Measurements from ENCODE around the gene TEPSIN.

The TEPSIN gene

GRCh38 chr17:81218459-81218858, 20.4 kb downstream of the TEPSIN start:
- FAIRE-seq: no peak

- no peak for FAIRE-seq
Observed at GRCh38 chr17:81217491-81217890, 21.4 kb downstream of the TEPSIN start.

- no peak for FAIRE-seq
Observed at GRCh38 chr17:81213978-81214377, 24.9 kb downstream of the TEPSIN start.

GRCh38 chr17:81212365-81212764, 26.5 kb downstream of the TEPSIN start:
- no peak for FAIRE-seq

GRCh38 chr17:81210868-81211267, 28.0 kb downstream of the TEPSIN start:
- FAIRE-seq: no peak

- FAIRE-seq: no peak
Observed at GRCh38 chr17:81210466-81210865, 28.4 kb downstream of the TEPSIN start.

- FAIRE-seq: no peak
Observed at GRCh38 chr17:81209141-81209540, 29.7 kb downstream of the TEPSIN start.

- no peak for FAIRE-seq
Observed at GRCh38 chr17:81208651-81209050, 30.2 kb downstream of the TEPSIN start.

GRCh38 chr17:81207610-81208581, 31.0 kb downstream of the TEPSIN start:
- FAIRE-seq: no peak

- FAIRE-seq: no peak
Observed at GRCh38 chr17:81206657-81207056, 32.2 kb downstream of the TEPSIN start.

- FAIRE-seq: no peak
Observed at GRCh38 chr17:81206166-81206565, 32.7 kb downstream of the TEPSIN start.

GRCh38 chr17:81204578-81204977, 34.3 kb downstream of the TEPSIN start:
- FAIRE-seq: no peak

- FAIRE-seq: no peak
Observed at GRCh38 chr17:81203136-81203535, 35.7 kb downstream of the TEPSIN start.

- no peak for FAIRE-seq
Observed at GRCh38 chr17:81202318-81202717, 36.5 kb downstream of the TEPSIN start.

- FAIRE-seq: peak; percentile 56
Observed at GRCh38 chr17:81200695-81201580, 37.9 kb downstream of the TEPSIN start.

GRCh38 chr17:81200201-81200600, 38.7 kb downstream of the TEPSIN start:
- no peak for FAIRE-seq

GRCh38 chr17:81199482-81199830, 39.4 kb downstream of the TEPSIN start:
- no peak for FAIRE-seq

- no peak for FAIRE-seq
Observed at GRCh38 chr17:81198826-81199481, 39.9 kb downstream of the TEPSIN start.

GRCh38 chr17:81197831-81198490, 40.9 kb downstream of the TEPSIN start:
- no peak for FAIRE-seq

- FAIRE-seq: no peak
Observed at GRCh38 chr17:81197409-81197795, 41.5 kb downstream of the TEPSIN start.

- no peak for FAIRE-seq
Observed at GRCh38 chr17:81196505-81197408, 42.1 kb downstream of the TEPSIN start.
